Measurements from ENCODE around the gene SLC38A10.

The SLC38A10 gene

DNA sequence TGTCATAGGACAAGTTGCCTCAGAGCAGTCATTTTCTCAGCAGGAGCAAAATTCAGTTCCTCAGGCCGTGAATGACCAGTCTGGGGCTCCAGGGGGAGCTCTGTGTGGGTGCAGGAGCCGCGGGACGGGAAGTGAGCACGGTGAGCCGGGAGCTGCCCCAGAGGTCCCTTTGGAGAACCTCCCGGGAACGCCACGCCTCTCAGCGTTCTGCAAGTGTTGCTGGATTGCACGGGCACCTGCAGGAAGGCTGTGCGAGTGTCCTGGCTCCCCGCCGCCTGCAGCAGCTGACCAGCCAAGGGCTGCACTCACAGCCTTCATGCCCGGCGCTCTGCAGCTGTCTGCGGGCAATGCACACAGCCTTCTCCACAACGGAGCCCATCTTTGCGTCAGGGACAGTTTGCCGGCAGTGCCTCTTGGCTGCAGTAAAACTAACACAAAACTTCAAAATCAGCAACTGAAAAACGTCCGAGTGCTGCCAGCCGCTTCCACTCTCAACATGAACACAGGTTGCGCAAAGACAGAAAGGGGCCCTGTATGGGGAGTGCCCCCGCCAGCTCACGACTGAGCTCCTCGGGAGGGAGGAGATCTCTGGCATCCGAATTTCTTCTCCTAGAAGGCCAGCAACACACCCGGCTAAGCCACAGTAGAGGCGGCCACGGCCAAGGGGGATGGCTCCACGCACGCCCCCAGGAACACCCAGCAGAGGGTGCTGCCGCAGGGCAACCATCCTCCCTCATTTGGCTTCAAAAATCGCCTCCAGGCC is 40.0 kb downstream of the SLC38A10 start:
- no peak for DNase-seq (ENCODE audit: low read depth in 2 of 2)

DNA sequence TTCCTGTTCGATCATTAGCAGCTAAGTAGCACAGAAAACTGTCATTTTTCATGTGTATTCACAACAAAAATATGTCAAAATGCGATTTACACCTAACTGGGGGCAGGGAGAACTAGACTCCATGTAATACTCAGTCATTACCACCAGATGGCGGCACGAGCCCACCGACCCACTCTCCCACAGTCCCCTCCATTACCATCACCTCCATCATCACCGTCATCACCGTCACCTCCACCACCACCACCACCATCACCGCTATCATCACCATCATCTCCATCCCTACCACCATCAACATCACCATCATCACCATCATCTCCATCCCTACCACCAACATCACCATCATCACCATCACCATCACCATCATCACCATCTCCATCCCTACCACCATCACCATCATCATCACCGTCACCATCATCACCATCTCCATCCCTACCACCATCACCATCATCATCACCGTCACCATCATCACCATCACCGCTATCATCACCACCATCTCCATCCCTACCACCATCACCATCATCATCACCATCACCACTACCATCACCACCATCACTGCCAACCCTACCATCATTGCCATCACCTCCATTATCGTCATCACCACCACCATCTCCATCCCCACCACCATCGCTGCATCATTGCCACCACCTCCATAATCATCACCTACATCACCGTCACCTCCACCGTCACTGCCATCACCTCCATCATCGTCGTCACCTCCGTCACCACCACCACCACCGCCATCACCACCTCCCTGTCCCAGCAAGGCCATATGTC is 41.6 kb downstream of the SLC38A10 start:
- DNase-seq (ENCODE audit: low read depth in 2 of 2): peak in 1 of 2 donors; percentile 46

DNA sequence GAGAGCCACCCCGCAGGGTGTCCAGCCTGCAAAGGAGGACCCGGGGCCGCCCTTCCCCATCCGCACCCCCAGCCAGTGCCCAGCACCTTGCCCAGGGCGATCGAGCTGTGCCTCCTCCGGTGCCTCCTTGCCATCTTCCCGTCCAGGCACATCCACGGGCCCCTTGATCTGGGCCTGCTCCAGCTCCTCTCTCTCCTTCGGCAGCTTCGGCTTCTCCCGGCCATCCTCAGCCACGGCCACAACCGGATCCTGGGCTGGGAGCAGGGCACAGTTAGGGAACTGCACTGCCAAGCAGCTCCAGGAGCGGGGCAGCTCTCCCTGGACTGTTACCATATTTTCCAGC is 42.1 kb downstream of the SLC38A10 start:
- no peak for DNase-seq (ENCODE audit: low read depth in 2 of 2)

DNA sequence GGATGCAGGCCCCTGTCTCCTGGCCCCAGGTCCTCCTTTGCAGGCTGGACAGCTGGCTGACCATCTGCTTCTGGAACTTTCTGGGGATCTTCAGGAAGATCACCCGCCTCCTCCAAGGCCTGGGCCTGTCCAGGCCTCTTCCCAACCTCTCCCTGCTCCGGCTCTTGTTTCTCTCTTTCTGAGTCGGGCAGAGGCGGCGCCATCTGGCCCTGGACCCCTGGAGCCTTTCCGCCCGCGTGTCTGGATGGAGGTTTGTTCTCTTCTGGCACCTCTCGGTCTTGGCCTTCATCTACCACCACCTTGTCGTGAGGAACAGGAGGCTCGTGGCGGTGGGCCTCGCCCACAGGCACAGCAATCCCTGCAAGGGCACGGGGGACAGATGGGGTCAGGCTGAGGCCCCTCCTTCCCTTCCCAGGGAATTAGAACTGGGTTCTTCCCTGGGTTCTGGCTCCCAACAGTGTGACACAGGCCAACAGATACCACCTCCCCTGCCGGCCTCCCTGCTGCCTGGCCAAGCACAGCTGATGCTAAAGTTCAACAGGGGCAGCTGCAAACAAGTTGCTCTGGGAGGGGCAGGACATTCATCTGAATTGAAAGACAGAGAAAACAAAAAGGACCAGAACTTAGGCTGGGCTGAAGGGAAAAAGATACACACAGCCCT is 42.7 kb downstream of the SLC38A10 start:
- no peak for DNase-seq (ENCODE audit: low read depth in 2 of 2)

DNA sequence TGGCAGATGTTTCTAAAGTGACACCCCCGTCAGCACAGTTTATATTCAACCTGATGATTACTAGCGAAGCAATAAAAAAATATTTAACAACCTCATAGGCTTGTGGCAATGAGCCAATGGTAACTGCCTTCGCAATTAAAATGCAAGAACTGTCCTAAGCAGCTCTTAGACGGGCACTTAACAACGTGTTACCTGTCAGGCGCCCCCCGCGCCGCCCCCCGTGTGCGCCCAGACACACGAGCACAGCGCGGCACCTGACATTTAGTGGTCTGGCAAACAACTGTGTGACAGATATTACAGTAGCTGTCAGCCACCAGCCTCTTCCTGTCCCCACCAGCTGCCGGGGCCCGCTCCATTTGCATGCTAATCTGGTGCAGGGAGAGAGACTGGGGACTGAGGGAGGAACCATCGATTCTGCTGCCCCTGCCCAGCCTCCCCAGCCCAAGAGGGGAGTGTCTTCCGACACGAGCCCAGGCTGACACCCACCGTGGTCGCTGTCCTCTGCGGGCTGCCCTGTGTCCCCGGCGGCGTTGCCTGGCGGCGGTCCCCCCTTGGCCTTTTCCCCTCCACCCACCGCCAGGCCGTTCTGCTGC is 43.3 kb downstream of the SLC38A10 start:
- DNase-seq (ENCODE audit: low read depth in 2 of 2): no peak

DNA sequence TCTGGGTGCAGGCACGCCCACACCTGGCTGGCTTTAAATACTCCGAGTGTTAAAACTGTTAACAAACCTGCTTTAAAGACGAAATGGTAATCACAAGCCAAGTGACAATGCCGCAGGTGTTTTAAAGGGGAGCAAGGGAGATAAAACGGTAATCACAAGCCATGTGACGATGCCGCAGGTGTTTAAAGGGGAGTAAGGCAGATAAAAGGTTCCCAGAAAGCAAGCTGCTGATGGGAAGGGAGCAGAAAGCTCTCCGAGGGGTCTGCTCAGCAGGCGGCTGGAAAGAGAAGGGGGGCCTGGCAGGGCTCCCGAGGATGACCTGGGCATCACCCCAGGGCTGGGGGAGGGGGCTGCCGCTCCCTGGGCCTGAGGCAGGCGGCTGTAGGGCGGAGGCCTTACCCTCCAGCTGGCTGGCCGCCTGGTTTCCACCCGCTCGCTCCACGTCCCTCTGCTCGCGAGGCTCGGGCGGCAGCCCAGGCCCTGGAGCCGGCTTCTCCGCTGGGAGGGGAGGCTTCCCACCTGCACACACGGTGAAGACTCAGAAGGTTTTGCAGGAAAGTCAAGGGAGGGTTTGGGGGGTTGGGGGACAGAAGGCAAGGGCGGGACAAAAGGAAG is 43.9 kb downstream of the SLC38A10 start:
- no peak for DNase-seq (ENCODE audit: low read depth in 2 of 2)

DNA sequence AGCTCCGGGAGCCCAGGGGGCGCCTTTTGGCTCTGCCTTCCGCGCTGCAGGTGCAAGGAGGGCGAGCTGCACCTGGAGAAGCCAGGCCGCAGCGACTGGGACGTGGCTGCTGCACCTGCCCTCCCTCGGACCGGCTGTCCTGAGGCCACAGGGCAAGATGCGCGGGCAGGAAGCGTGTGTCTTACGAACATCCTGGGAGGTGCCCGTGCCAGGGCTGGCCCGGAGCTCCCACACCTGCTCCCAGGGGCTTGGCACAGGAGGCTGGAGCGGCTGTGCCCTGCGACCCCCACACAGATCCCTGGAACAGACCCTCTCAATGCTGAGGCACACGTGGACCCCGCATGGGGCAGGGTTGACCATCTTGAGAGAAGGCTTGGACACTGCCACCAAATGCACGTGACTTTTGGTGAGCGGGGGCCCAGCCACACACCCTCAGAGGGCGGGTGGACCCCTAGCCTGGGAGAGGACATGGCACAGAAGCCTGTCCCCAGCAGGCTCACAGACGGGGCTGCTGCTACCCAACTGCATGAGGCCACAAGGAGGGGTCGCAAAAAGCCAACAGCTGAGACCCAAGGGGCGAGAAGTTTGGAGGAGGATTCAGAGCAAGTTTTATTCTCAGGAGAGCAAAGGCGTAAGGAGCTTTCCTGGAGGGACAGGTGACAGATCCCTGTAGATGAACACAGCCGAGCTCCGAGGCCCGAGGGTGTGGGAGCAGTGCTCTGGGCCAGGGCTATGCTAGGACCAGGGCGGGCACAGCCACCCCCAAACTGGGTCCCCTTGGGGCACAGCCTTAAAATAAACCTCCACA is 44.6 kb downstream of the SLC38A10 start:
- no peak for DNase-seq (ENCODE audit: low read depth in 2 of 2)

DNA sequence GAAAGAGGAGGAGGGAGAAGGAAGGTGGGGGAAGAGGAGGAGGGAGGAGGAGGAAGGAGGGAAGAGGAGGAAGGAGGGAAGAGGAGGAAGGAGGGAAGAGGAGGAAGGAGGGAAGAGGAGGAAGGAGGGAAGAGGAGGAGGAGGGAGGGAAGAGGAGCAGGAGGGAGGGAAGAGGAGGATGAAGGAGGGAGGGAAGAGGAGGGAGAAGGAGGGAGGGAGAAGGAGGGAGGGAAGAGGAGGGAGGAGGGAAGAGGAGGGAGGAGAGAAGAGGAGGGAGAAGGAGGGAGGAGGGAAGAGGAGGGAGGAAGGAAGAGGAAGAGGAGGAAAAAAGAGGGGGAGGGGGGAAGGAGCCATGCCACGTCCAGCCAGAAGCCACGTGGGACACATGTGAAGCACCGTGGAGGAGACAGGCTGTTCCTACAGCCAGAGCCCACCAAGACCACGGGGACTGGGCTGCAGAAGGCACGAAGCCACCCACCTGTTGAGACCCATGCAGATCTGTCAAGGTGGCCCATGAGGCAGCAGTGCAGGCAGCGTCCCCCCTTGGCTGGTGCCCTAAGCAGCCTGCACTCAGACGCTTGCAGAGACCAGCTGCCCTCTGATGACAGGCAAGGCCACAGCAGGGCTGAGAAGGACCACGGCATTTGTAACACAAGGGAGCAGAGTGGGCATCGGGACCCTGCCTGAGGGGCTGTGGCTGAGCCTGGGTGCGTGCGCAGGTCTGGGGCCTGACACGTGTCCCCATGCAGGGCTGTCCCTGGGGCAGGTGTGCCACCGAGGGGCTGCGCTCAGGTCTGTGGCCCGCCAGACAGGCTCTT is 45.7 kb downstream of the SLC38A10 start:
- no peak for DNase-seq (ENCODE audit: low read depth in 2 of 2)

DNA sequence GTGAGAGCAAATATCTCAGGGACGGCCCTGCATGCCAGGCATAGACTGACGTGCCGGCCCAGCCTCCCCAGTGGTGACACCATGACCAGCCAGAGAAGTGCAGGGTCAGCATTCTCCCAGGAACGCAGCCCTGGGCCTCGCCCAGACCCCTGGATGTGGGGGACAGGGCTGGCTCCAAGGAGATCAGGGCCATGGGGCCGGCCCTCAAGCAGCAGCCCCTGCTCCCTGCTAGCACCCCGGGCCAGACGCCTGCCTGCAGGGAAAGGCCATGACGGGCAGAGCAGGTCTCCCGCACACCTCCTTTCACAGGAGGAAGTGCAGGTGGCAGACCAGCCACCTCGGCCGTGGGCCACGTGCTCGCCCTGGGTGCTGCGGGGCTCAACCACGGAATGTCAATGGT is 46.5 kb downstream of the SLC38A10 start:
- no peak for DNase-seq (ENCODE audit: low read depth in 2 of 2)

DNA sequence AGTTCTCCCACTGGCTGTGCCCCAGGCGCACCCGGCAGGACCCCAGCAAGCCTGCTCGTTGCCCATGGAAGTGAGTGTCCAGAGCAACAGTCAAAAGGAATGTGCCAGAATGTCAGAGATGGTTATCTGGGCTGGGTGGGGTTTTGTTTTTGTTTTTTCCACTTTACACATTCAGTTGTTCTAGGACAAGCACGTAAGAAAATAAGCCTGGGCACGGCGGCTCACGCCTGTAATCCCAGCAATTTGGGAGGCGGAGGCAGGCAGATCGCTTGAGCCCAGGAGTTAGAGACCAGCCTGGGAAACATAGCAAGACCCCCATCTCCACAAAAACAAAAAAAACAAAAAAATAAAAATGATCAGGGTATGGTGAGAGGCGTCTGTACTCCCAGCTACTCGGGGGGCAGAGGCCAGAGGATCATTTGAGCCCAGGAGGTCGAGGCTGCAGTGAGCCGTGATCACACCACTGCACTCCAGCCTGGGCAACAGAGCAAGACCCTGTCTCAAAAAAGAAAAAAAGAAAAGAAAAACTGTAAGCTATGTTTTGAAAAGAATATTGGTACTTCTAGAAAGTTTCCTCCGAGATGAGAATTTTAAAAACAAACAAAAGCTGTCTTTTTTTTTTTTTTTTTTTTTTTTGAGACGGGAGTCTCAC is 47.6 kb downstream of the SLC38A10 start:
- no peak for DNase-seq (ENCODE audit: low read depth in 2 of 2)

DNA sequence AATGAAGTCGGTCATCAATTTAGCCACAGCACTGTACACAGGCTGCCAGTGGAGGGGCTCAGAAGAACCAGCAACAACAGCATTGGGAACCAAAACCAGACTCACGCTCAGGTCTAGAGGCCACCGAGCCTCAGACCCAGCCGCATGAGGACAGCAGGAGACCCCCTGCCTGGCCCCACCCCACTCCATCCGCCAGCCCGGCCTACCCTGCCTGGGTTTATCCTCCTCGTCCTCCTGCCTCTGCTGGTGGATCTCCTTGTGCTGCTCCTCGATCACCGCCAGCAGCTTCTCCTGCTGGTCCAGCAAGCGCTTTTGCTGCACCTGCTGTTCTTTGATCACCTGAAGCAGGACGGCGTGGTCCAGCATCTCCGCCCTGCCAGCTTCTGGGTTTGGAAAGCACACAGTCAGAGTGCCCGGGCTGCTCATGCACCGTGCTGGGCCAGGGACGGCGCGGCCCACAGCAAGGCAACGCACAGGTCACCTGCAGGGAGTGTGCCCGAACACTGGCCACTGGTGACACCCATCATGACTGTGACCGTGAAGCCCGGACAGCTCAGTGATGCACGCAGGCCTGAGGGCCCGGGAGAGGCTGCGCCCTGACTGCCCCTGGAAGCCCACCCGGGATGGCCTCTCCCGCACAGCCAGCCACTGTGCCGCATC is 48.3 kb downstream of the SLC38A10 start:
- DNase-seq (ENCODE audit: low read depth in 2 of 2): no peak

DNA sequence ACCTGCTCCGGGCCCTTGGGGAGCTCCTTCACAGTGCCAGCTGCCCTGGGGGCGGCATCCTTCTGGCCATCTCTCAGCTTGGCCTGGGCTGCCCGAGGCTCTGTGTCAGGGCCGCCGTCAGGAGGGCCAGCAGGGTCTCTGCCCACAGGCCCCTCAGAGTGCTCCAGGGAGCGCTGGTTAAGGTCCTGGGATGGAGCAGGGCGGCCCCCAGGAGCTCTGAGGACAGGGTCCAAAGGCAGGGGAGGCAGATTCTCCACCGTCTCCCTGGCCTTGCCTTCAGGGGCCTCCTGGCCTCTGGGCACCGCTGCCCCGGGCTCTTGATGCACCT is 48.8 kb downstream of the SLC38A10 start:
- DNase-seq (ENCODE audit: low read depth in 2 of 2): no peak

DNA sequence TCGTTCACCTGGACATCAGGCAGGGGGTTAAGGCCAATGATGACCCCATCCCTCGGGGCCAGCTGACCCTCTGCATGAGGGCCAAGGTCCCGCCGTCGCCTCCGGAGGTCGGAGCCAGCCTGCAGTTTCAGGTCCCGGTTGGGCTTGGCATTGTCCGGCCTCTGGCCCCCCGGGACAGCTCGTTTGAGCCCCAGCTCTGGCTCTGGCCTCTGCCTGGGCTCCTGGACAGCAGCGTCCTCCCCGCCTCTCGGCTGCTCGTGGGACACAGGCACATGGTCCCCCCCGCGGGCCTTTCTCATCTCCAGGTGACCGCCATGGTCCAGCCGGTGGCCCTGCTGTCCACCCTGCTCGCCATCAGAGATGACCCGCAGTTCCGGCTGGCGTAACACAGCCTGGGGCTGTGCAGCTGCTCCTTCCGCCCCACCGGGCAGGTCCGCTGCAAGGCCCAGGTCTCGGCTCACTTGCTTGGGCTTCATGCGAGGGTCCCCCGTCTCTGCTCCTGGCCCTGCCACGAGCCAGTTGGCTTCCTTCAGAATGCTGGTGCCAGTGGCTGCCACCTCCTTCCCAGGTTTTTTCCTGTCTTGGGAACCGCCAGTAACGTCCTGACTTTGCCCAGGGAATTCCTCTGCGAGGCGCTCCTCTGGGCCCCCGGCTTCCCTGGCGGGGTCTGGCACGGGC is 49.3 kb downstream of the SLC38A10 start:
- no peak for DNase-seq (ENCODE audit: low read depth in 2 of 2)

DNA sequence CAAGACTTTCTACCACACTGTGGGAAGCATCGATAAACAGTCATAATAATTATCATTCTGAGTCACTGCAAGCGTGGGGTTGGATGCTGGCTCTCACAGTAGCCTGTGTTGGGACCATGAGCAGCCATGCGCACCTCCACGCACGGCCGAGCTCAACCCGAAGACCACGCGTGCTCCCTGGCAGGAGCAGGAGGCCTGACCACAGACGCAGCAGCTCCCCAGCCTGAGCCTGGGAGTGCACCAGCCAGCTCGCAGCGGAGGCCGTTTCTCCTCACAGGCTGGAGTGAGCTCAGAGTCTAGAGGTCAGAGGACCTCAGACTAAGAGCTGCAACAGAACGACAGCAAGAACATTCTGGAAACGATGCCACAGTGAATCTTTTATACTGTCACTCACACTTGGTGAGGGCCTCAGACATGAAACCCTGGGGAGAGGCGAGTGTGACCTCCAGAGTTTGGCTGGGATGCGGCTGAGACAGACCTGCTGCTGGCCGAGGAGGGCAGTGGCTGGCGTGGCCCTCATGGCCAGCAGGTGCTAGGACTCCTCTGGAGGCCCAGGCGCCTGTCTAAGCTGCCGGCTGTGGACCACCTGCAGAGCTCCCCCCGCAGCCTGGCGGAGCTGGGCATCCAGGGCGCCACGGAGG is 50.0 kb downstream of the SLC38A10 start:
- no peak for DNase-seq (ENCODE audit: low read depth in 2 of 2)

DNA sequence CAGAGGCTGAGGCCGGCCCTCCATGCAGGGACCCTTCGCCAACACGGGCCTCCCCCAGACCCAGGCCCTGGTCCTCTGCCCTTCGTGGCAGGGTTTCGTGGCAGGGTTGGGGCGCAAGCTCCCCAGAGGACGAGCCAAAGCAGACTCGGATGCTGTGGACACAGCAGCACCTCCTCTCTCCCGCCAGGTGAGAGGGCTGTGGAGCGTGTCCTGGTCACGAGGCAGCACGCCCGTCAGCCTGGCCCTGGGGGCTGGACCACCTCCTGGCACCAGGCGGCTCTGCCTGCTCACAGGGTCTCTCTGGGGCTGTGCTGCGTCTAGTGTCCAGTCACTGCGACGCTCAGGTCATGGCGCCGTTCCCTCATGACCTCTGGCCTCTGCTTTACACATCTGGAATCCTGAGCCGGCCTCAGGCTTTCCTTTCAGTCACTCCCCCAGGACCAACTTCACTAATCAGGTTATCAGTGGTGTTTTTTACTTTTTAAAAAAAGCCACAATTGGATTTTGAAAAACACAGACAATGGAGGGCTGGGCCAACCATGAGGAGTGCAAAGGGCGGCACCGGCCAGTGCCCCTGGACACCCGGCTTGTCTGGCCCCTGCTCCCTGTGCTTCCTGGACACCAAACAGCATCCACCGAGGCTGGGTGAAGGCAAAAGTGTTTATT is 50.6 kb downstream of the SLC38A10 start:
- DNase-seq (ENCODE audit: low read depth in 2 of 2): no peak

DNA sequence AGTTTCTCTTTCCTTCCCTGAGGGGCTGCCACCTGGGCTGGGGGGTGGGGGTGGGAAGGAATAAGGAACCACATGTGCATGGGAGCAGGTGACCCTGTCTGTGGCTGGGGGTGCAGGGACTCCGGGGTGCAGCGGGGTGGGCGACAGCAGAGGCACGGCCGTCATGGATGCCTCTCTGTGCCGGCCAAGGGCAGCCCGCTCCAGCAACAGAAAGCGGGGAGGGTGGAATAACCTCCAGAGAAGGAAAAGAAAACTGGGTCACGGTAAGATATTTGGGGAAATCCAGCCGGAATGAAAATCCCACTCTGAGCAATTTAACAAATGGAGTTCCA is 51.8 kb downstream of the SLC38A10 start:
- no peak for DNase-seq (ENCODE audit: low read depth in 2 of 2)

DNA sequence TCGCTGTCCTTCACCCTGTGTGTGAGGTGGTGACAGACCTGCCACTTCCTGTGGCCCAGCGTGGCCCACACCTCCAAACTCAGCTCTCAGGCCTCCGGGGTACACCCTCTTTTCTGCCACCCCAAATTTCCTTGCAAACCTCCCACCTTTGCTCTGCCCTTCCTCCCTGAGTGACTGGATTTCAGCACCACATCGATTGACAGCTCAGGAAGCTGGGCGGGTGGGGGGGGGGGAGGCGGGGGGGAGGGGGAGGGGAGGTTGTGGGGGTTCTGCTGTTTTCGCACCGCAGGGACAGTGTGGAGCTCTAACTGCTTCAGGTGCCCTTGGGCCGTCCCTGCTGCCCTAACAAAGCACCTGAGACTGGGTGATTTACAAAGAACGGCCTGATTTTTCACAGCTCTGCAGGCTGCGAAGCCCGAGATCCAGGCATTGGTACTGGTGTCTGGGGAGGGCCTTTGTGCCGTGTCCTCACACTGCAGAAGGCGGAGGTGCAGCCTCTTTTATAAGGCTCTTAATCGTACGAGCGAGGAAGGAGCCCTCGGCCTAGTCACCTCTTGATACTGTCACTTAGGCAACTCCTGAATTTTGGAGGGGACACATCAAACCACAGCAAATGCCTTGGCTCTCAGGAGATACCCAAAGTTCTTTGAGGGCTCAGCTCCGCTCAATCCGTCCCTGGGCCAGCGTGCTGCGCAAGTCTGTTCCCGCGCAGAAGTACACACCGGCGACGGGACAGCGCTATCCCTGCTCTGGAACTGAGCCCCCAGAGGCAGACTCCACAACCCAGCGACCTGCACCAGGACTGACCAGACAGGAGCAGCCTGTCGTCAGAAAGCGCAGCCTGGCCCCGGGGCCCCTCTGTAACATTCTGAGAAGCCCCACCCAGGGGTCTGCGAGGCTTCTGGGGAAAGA is 52.4 kb downstream of the SLC38A10 start:
- DNase-seq (ENCODE audit: low read depth in 2 of 2): no peak

Data from stimulated activated CD4-positive, alpha-beta T cell treated with anti-CD3 and anti-CD28 coated beads, Interleukin-15, amount 100 ng/mL, for 48 hours (primary cell).